Measurements from ENCODE around the gene ZNF566. TPM values are rescaled to one million over a fixed set of nuclear protein-coding genes. Genes with fewer than 3 reads are reported as not detected.

Gene ZNF566
- total RNA-seq, 1 donor from 2014 or later, result 11.8 TPM

DNA sequence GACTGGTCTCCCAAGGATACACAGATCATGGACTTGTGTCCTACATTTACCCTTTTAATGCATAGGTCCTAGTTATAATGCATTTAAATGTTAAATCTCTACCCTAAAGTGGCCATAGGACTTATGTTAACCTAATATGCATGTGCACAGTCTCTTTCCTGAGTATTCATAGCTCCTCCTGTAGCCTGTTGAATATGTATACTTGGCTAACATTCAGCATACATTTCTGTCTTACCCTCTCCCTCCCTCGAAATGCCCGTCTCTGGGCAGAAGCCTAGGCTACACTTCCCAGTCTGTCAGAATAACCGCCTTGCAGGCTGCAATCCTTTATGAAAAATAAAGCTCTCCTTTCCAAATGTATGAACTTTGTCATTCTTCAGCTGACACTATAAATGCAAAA, 84.9 kb downstream of the ZNF566 start:
- peaks cover 11% of the 10 kb centered on the region for H3K9me3 ChIP-seq (replicated peaks)

DNA sequence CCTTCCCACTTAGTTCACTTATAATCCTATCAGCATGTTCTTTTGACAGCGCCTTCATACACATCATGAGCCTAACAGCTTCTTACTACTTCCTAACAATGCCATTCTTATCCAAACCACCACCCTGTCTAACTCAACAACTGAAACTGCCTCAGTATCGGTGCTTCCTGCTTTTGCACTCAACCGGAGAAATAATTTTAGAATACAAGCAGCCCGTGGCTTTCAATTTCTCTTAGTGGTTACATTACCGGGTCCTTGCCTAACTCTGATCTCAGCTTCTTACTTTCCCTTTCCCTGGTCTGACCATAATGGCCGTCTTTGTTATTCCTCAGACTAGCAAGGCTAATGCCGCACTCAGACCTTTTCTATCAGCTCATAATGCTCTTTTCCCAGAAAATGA, 87.9 kb downstream of the ZNF566 start:
- TF ChIP-seq, protein P1, sequence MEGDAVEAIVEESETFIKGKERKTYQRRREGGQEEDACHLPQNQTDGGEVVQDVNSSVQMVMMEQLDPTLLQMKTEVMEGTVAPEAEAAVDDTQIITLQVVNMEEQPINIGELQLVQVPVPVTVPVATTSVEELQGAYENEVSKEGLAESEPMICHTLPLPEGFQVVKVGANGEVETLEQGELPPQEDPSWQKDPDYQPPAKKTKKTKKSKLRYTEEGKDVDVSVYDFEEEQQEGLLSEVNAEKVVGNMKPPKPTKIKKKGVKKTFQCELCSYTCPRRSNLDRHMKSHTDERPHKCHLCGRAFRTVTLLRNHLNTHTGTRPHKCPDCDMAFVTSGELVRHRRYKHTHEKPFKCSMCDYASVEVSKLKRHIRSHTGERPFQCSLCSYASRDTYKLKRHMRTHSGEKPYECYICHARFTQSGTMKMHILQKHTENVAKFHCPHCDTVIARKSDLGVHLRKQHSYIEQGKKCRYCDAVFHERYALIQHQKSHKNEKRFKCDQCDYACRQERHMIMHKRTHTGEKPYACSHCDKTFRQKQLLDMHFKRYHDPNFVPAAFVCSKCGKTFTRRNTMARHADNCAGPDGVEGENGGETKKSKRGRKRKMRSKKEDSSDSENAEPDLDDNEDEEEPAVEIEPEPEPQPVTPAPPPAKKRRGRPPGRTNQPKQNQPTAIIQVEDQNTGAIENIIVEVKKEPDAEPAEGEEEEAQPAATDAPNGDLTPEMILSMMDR (IDR thresholded peaks at IDR 0.05; ENCODE audit: borderline replicate concordance), result no peak
- Histone ChIP-seq H3K27me3 (ENCODE audit: low read depth) (no peaks in the 10 kb centered on the region), H3K27ac (replicated peaks) (no peak overlapping the region), H3K9me3 (replicated peaks) (peaks cover 32% of the 10 kb centered on the region), H3K4me1 (no peaks in the 10 kb centered on the region), H3K4me3 (no peak overlapping the region), H3K36me3 (peaks cover 100% of the 10 kb centered on the region)
- DNase-seq, result no peak
- intact Hi-C loops (cut with micrococcal nuclease), result no loop called here

More for the DNA sequence above, 84.9 kb downstream of the ZNF566 start:
- Histone ChIP-seq H3K4me1 (no peaks in the 10 kb centered on the region), H3K4me3 (no peak overlapping the region), H3K27me3 (ENCODE audit: low read depth) (no peaks in the 10 kb centered on the region), H3K36me3 (peaks cover 98% of the 10 kb centered on the region), H3K27ac (replicated peaks) (no peak overlapping the region)
- intact Hi-C loops (cut with micrococcal nuclease), result no loop called here
- TF ChIP-seq, protein P1 (IDR thresholded peaks at IDR 0.05; ENCODE audit: borderline replicate concordance), result no peak
- DNase-seq, result no peak

DNA sequence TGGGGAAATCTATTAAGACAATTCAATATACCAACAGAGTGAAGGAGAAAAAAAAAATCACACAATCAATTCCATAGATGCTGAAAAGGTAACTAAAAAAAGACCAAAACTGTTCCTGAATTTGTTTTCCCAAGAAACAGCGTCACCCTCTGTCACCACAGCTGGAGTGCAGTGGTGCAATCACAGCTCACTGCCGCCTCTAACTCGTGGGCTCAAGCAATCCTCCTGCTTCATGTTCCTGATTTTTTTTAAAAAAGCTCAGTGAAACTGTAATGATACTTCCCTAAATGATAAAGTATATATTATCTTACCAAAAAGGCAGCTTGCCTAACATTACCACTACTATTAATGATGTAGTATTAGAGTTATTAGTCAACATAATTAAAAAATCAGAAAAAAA, 90.8 kb downstream of the ZNF566 start:
- Histone ChIP-seq H3K27ac (replicated peaks) (no peak overlapping the region), H3K9me3 (replicated peaks) (peaks cover 60% of the 10 kb centered on the region), H3K36me3 (peaks cover 100% of the 10 kb centered on the region), H3K4me3 (no peak overlapping the region), H3K4me1 (no peaks in the 10 kb centered on the region), H3K27me3 (ENCODE audit: low read depth) (no peaks in the 10 kb centered on the region)
- TF ChIP-seq, protein P1 (IDR thresholded peaks at IDR 0.05; ENCODE audit: borderline replicate concordance), result no peak
- DNase-seq, result no peak
- intact Hi-C loops (cut with micrococcal nuclease), result no loop called here

Other genes starting within 250 kb of the ZNF566 start
- 2.8 TPM for gene ZFP14, start 110.4 kb downstream of the ZNF566 start, total RNA-seq
- 5.0 TPM for gene ZFP82, start 70.9 kb downstream of the ZNF566 start, total RNA-seq
- gene ZNF260, start 38.7 kb upstream of the ZNF566 start, total RNA-seq, result 10.9 TPM
- gene ZNF529, start 83.7 kb upstream of the ZNF566 start, total RNA-seq, result 14.1 TPM
- 18.3 TPM for gene ZNF382, start 115.8 kb upstream of the ZNF566 start, total RNA-seq
- gene ZNF461, start 177.3 kb upstream of the ZNF566 start, total RNA-seq, result 9.8 TPM
- gene ZNF567, start 198.1 kb upstream of the ZNF566 start, total RNA-seq, result 3.8 TPM